H9 (cell line): ENCODE data around the gene GUCY2F. TPM values are rescaled to one million over a fixed set of nuclear protein-coding genes. Genes with fewer than 3 reads are reported as not detected.

Experiments
- DNase-seq: peaks from one replicate; pipeline ENCODE4 v3.0.0-alpha.2; 2017
- H2AFZ ChIP-seq: one replicate; pipeline ENCODE4 v1.6.1; 2013; ENCODE audit warnings: mild to moderate bottlenecking, low read length, control low read depth, moderate library complexity
- H2AK5ac ChIP-seq: 2 replicates; pipeline ENCODE4 v1.6.1; 2013; ENCODE audit warnings: low read length, control low read depth, mixed read lengths; ENCODE audit not compliant: insufficient read length
- H2BK120ac ChIP-seq: one replicate; pipeline ENCODE4 v1.6.1; 2013; ENCODE audit warnings: low read depth, mild to moderate bottlenecking, low read length, control low read depth, inconsistent platforms; ENCODE audit not compliant: poor library complexity, severe bottlenecking
- H2BK12ac ChIP-seq: 2 replicates; pipeline ENCODE4 v1.6.1; 2013; ENCODE audit warnings: low read length, control low read depth, mixed read lengths, low read depth; ENCODE audit not compliant: insufficient read length
- H2BK15ac ChIP-seq: 2 replicates; pipeline ENCODE4 v1.6.1; 2013; ENCODE audit warnings: low read depth, low read length, control low read depth
- H2BK20ac ChIP-seq: one replicate; pipeline ENCODE4 v1.6.1; 2013; ENCODE audit warnings: low read depth, mild to moderate bottlenecking, low read length, control low read depth, inconsistent platforms; ENCODE audit not compliant: poor library complexity, severe bottlenecking
- H2BK5ac ChIP-seq: 2 replicates; pipeline ENCODE4 v1.6.1; 2013; ENCODE audit warnings: low read length, control low read depth, mixed read lengths; ENCODE audit not compliant: insufficient read length
- H3K14ac ChIP-seq: 2 replicates; pipeline ENCODE4 v1.6.1; 2013; ENCODE audit warnings: low read length, control low read depth; ENCODE audit not compliant: insufficient read depth
- H3K18ac ChIP-seq: 2 replicates; pipeline ENCODE4 v1.6.1; 2013; ENCODE audit warnings: low read depth, mild to moderate bottlenecking, mixed read lengths, low read length, control low read depth; ENCODE audit not compliant: insufficient read length
- H3K23ac ChIP-seq: 2 replicates; pipeline ENCODE4 v1.6.1; 2013; ENCODE audit warnings: low read length, control low read depth, mixed read lengths, low read depth; ENCODE audit not compliant: insufficient read length
- H3K23me2 ChIP-seq: 2 replicates; pipeline ENCODE4 v1.6.1; 2013; ENCODE audit warnings: low read depth, mild to moderate bottlenecking, mixed read lengths, low read length, control low read depth; ENCODE audit not compliant: insufficient read length, poor library complexity, severe bottlenecking
- H3K27ac ChIP-seq: 2 replicates; pipeline ENCODE4 v1.5.1; 2013; ENCODE audit warnings: low read length, control low read depth, mixed read lengths, low read depth; ENCODE audit not compliant: insufficient read length
- H3K27me3 ChIP-seq: 2 replicates; pipeline ENCODE4 v1.6.1; 2013; ENCODE audit warnings: low read length, control low read depth, inconsistent platforms; ENCODE audit not compliant: insufficient read depth
- H3K4ac ChIP-seq: 2 replicates; pipeline ENCODE4 v1.6.1; 2013; ENCODE audit warnings: low read depth, mild to moderate bottlenecking, control low read depth, inconsistent platforms, low read length, moderate library complexity
- H3K4me1 ChIP-seq: 2 replicates; pipeline ENCODE4 v1.6.1; 2013; ENCODE audit warnings: low read length, control low read depth, inconsistent platforms; ENCODE audit not compliant: insufficient read depth
- H3K4me2 ChIP-seq: 2 replicates; pipeline ENCODE4 v1.6.1; 2013; ENCODE audit warnings: low read length, control low read depth, mixed read lengths; ENCODE audit not compliant: insufficient read length, insufficient read depth
- H3K56ac ChIP-seq: 2 replicates; pipeline ENCODE4 v1.6.1; 2013; ENCODE audit warnings: low read depth, mild to moderate bottlenecking, mixed read lengths, low read length, control low read depth; ENCODE audit not compliant: insufficient read length
- H3K79me1 ChIP-seq: 2 replicates; pipeline ENCODE4 v1.6.1; 2013; ENCODE audit warnings: low read depth, mild to moderate bottlenecking, moderate library complexity, low read length, control low read depth, inconsistent platforms; ENCODE audit not compliant: insufficient read depth, poor library complexity, severe bottlenecking
- H3K79me2 ChIP-seq: 2 replicates; pipeline ENCODE4 v1.6.1; 2013; ENCODE audit warnings: low read length, control low read depth, inconsistent platforms; ENCODE audit not compliant: insufficient read depth
- H3K9ac ChIP-seq: 2 replicates; pipeline ENCODE4 v1.6.1; 2013; ENCODE audit warnings: low read length, control low read depth, mixed read lengths; ENCODE audit not compliant: insufficient read length; ENCODE audit errors: extremely low read depth
- H3K9me3 ChIP-seq: one replicate; pipeline ENCODE4 v1.6.1; 2013; ENCODE audit warnings: low read depth, low read length, inconsistent platforms; ENCODE audit not compliant: control insufficient read depth
- H3T11ph ChIP-seq: one replicate; pipeline ENCODE4 v1.6.1; 2013; ENCODE audit warnings: mild to moderate bottlenecking, low read length, control low read depth, inconsistent platforms
- H4K20me1 ChIP-seq: one replicate; pipeline ENCODE4 v1.6.1; 2013; ENCODE audit not compliant: control insufficient read depth, insufficient read length, insufficient read depth
- H4K5ac ChIP-seq: 2 replicates; pipeline ENCODE4 v1.6.1; 2013; ENCODE audit warnings: low read depth, mild to moderate bottlenecking, mixed read lengths, low read length, control low read depth; ENCODE audit not compliant: insufficient read length
- H4K8ac ChIP-seq: replicated peaks from 2 replicates; pipeline ENCODE4 v1.6.1; 2013; ENCODE audit warnings: low read length, control low read depth, mixed read lengths, low read depth; ENCODE audit not compliant: insufficient read length
- H4K91ac ChIP-seq: 2 replicates; pipeline ENCODE4 v1.6.1; 2013; ENCODE audit warnings: low read depth, mild to moderate bottlenecking, moderate library complexity, mixed read lengths, low read length, control low read depth; ENCODE audit not compliant: insufficient read length
- H3K27ac Mint-ChIP-seq, 3 experiments: 2 replicates in 2 of 3; 3 replicates in 1 of 3; pipeline ENCODE4 v1.8.0; 2020 to 2021; ENCODE audit warnings: mixed read lengths in 3 of 3, mild to moderate bottlenecking in 1 of 3, moderate library complexity in 1 of 3
- H3K27me3 Mint-ChIP-seq: 2 replicates; pipeline ENCODE4 v1.8.0; 2021; ENCODE audit warnings: low read depth, mild to moderate bottlenecking, moderate library complexity, mixed read lengths
- H3K36me3 Mint-ChIP-seq, 3 experiments: 2 replicates in 2 of 3; 3 replicates in 1 of 3; pipeline ENCODE4 v1.8.0; 2020 to 2021; ENCODE audit warnings: low read depth in 3 of 3, mixed read lengths in 3 of 3; ENCODE audit not compliant: insufficient read depth in 1 of 3
- H3K4me1 Mint-ChIP-seq, 2 experiments: 2 replicates each; pipeline ENCODE4 v1.8.0; 2020; ENCODE audit warnings: mixed read lengths in 2 of 2
- H3K4me3 Mint-ChIP-seq, 2 experiments: 2 replicates in 1 of 2; 3 replicates in 1 of 2; pipeline ENCODE4 v1.8.0; 2020 to 2021; ENCODE audit warnings: mild to moderate bottlenecking in 2 of 2, mixed read lengths in 2 of 2, moderate library complexity in 1 of 2
- H3K9me3 Mint-ChIP-seq, 2 experiments: 2 replicates in 1 of 2; 3 replicates in 1 of 2; pipeline ENCODE4 v1.8.0; 2020; ENCODE audit warnings: mild to moderate bottlenecking in 2 of 2, mixed read lengths in 2 of 2, moderate library complexity in 1 of 2
- WGBS: extraction: QIAGEN DNeasy Blood & Tissue Kit; methylation state at CpG from one replicate; pipeline ENCODE4 v1.1.7; 2013; ENCODE audit warnings: missing lambda C conversion rate, low lambda C conversion rate, mixed read lengths; ENCODE audit not compliant: insufficient read length; ENCODE audit errors: extremely low coverage; 5-methylcytosine and 5-hydroxymethylcytosine counted together
- total RNA-seq: library from RNA; stranded (reverse); gene quantifications from 2 replicates; pipeline ENCODE4 v1.2.1, GENCODE V29; 2021
- TF ChIP-seq, protein P1 (sequence below): fragments of 200-600 bp; sonication (generic); conservative IDR thresholded peaks from 3 replicates; pipeline ENCODE4 v1.8.0; 2021; ENCODE audit warnings: antibody characterized with exemption, mild to moderate bottlenecking

Gene GUCY2F
- total RNA-seq, 1 experiment from 2014 or later = 0.11 TPM

DNA sequence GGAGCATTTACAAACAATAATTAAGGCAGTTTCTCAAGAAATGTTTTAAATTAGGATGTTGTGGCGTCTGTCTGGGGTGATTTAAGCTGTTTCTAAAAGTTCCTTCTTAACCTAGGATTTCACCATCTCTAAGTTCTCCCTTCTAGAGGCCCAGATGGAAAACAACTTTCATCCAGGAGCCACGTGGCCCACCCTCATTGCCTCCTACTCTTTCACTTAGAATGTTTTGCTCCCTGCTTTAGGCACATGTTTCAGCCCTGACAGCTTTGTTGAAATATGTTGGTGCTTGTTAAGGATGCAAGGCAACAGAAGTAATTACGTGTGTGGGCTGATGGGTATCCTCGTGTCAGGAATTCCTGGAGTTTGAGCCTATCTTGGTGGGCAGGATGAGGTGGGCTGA, 131.3 kb downstream of the GUCY2F start:
- no peaks in the 10 kb centered on the region for H3K9me3 ChIP-seq
- no peak overlapping the region for H3T11ph ChIP-seq
- no peak overlapping the region for H2AFZ ChIP-seq
- H4K5ac ChIP-seq = no peak overlapping the region
- H3K4me2 ChIP-seq = no peak overlapping the region
- no peaks in the 10 kb centered on the region for H3K27me3 ChIP-seq
- H2BK15ac ChIP-seq = no peak overlapping the region
- H3K4me1 Mint-ChIP-seq = peaks cover 3 to 10% of the 10 kb centered on the region in 2 experiments; a peak in 1 of 4 replicates
- no peak overlapping the region for H3K56ac ChIP-seq
- H4K20me1 ChIP-seq = no peaks in the 10 kb centered on the region
- no peak overlapping the region for H3K14ac ChIP-seq
- no peak overlapping the region for H2BK5ac ChIP-seq
- no peak overlapping the region for H3K27ac Mint-ChIP-seq
- H3K36me3 Mint-ChIP-seq = no peaks in the 10 kb centered on the region
- no peak overlapping the region for H3K4ac ChIP-seq
- H2BK20ac ChIP-seq = no peak overlapping the region
- DNase-seq = no peak
- no peak overlapping the region for H4K91ac ChIP-seq
- no peaks in the 10 kb centered on the region for H3K79me1 ChIP-seq
- H3K27ac ChIP-seq = no peak overlapping the region
- H3K18ac ChIP-seq = no peak overlapping the region
- no peaks in the 10 kb centered on the region for H3K23me2 ChIP-seq
- no peak overlapping the region for H4K8ac ChIP-seq
- no peaks in the 10 kb centered on the region; the same call in 1 of the 2 replicates for H3K4me1 ChIP-seq
- H3K9me3 Mint-ChIP-seq = no peaks in the 10 kb centered on the region
- H3K9ac ChIP-seq = no peak overlapping the region
- WGBS = no CpG with 5 or more reads among the region's 4 CpGs
- H2AK5ac ChIP-seq = no peak overlapping the region
- no peak overlapping the region for H2BK120ac ChIP-seq
- no peak overlapping the region for H3K4me3 Mint-ChIP-seq
- H2BK12ac ChIP-seq = no peak overlapping the region
- H3K79me2 ChIP-seq = no peaks in the 10 kb centered on the region
- no peak overlapping the region for H3K23ac ChIP-seq
- H3K27me3 Mint-ChIP-seq = 0 out of 2 replicates have a peak, but pooled peaks cover 2% of the 10 kb centered on the region
- TF ChIP-seq, protein P1, sequence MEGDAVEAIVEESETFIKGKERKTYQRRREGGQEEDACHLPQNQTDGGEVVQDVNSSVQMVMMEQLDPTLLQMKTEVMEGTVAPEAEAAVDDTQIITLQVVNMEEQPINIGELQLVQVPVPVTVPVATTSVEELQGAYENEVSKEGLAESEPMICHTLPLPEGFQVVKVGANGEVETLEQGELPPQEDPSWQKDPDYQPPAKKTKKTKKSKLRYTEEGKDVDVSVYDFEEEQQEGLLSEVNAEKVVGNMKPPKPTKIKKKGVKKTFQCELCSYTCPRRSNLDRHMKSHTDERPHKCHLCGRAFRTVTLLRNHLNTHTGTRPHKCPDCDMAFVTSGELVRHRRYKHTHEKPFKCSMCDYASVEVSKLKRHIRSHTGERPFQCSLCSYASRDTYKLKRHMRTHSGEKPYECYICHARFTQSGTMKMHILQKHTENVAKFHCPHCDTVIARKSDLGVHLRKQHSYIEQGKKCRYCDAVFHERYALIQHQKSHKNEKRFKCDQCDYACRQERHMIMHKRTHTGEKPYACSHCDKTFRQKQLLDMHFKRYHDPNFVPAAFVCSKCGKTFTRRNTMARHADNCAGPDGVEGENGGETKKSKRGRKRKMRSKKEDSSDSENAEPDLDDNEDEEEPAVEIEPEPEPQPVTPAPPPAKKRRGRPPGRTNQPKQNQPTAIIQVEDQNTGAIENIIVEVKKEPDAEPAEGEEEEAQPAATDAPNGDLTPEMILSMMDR = no peak
